GM12864 (cell line): ENCODE data around the gene COX7A2.

ENCODE experiments used
- DNase-seq: peaks from one replicate; pipeline ENCODE4 v3.0.0-alpha.2; 2011; ENCODE audit warnings: low read depth
- H3K4me3 ChIP-seq: 2 replicates; pipeline ENCODE4 v1.5.1; 2011; ENCODE audit warnings: mild to moderate bottlenecking, low read depth, low read length, control low read depth
- CTCF ChIP-seq: IDR thresholded peaks from 2 replicates; pipeline ENCODE4 v1.5.1; 2011; ENCODE audit warnings: low read depth, mild to moderate bottlenecking, moderate library complexity, low read length, control low read depth, inconsistent platforms; ENCODE audit errors: missing control alignments

Gene COX7A2

GRCh38 chr6:75243333-75244062, at the start of gene COX7A2:
TSS of gene COX7A2 (minus strand) at chr6:75243801. CDS start at chr6:75243734, 67 bp downstream.
- peak; percentile 96 for DNase-seq
- peak within 1 kb of the TSS; percentile 95 for H3K4me3 ChIP-seq
- TF ChIP-seq CTCF, result no peak

- no peak for TF ChIP-seq CTCF
- no peak for DNase-seq
- no peak overlapping the region for H3K4me3 ChIP-seq
Observed at GRCh38 chr6:75292555-75292954, 49.0 kb upstream of the COX7A2 start.

GRCh38 chr6:75291744-75292143, 48.1 kb upstream of the COX7A2 start:
- no peak for DNase-seq
- no peak overlapping the region for H3K4me3 ChIP-seq
- TF ChIP-seq CTCF, result no peak

- H3K4me3 ChIP-seq, result no peak overlapping the region
- DNase-seq, result no peak
- TF ChIP-seq CTCF, result no peak
Observed at GRCh38 chr6:75291331-75291730, 47.7 kb upstream of the COX7A2 start.

GRCh38 chr6:75290136-75290945, 46.7 kb upstream of the COX7A2 start:
- no peak for DNase-seq
- no peak overlapping the region for H3K4me3 ChIP-seq
- TF ChIP-seq CTCF, result no peak

- TF ChIP-seq CTCF, result no peak
- no peak overlapping the region for H3K4me3 ChIP-seq
Observed at GRCh38 chr6:75288023-75288422, 44.4 kb upstream of the COX7A2 start.

More at GRCh38 chr6:75288023-75288422, 44.4 kb upstream of the COX7A2 start:
- DNase-seq, result no peak
